Osteoblast (primary cell): ENCODE results near the gene KLHDC7B. TPM values are rescaled to one million over a fixed set of nuclear protein-coding genes. Genes with fewer than 3 reads are reported as not detected.
A peak's percentile ranks its signal among the peaks of the same experiment; 100 is the strongest.

Experiments used
- DNase-seq: peaks from one replicate; pipeline ENCODE4 v3.0.0; 2011; ENCODE audit warnings: low spot score, mixed read lengths; ENCODE audit not compliant: insufficient read length; ENCODE audit errors: missing footprints
- H2AFZ ChIP-seq: 2 replicates; pipeline ENCODE4 v1.6.0; 2011; ENCODE audit warnings: mild to moderate bottlenecking, low read length
- H3K27ac ChIP-seq: 2 replicates; pipeline ENCODE4 v1.5.1; 2011; ENCODE audit warnings: mild to moderate bottlenecking, low read depth, low read length, moderate library complexity
- H3K27me3 ChIP-seq: 2 replicates; pipeline ENCODE4 v1.6.0; 2012; ENCODE audit warnings: mild to moderate bottlenecking, control low read depth, inconsistent platforms, low read length, moderate library complexity; ENCODE audit not compliant: insufficient read depth
- H3K36me3 ChIP-seq: 2 replicates; pipeline ENCODE4 v1.5.1; 2011; ENCODE audit warnings: mild to moderate bottlenecking, low read length, control low read depth, moderate library complexity; ENCODE audit not compliant: insufficient read depth
- H3K4me1 ChIP-seq: 2 replicates; pipeline ENCODE4 v1.5.1; 2011; ENCODE audit warnings: mild to moderate bottlenecking, low read length, control low read depth, moderate library complexity; ENCODE audit not compliant: insufficient read depth
- H3K4me2 ChIP-seq: 2 replicates; pipeline ENCODE4 v1.6.0; 2011; ENCODE audit warnings: mild to moderate bottlenecking, low read length; ENCODE audit not compliant: insufficient read depth
- H3K4me3 ChIP-seq: fragments of 200-600 bp; sonication (generic); 3 replicates; pipeline ENCODE4 v1.5.1; 2012; ENCODE audit warnings: mild to moderate bottlenecking, low read length, inconsistent platforms; ENCODE audit not compliant: insufficient read depth
- H3K79me2 ChIP-seq: 2 replicates; pipeline ENCODE4 v1.6.0; 2012; ENCODE audit warnings: mild to moderate bottlenecking, low read length, control low read depth, inconsistent platforms; ENCODE audit not compliant: insufficient read depth
- H3K9me3 ChIP-seq: 2 replicates; pipeline ENCODE4 v1.5.1; 2011; ENCODE audit warnings: low read depth, low read length, control low read depth
- H4K20me1 ChIP-seq: 2 replicates; pipeline ENCODE4 v1.6.0; 2012; ENCODE audit warnings: mild to moderate bottlenecking, low read length, control low read depth; ENCODE audit not compliant: insufficient read depth
- CTCF ChIP-seq: IDR thresholded peaks from 2 replicates; pipeline ENCODE4 v1.5.1; 2011; ENCODE audit warnings: mild to moderate bottlenecking, low read depth, low read length, moderate library complexity; ENCODE audit errors: extremely low read depth
- total RNA-seq: library from RNA; depleted of rRNA; stranded (reverse); fragments of >200 nt; gene quantifications from 2 replicates; pipeline ENCODE4 v1.2.3, GENCODE V29; 2012

Gene KLHDC7B
- total RNA-seq, 1 donor, result 0.72 TPM

DNA sequence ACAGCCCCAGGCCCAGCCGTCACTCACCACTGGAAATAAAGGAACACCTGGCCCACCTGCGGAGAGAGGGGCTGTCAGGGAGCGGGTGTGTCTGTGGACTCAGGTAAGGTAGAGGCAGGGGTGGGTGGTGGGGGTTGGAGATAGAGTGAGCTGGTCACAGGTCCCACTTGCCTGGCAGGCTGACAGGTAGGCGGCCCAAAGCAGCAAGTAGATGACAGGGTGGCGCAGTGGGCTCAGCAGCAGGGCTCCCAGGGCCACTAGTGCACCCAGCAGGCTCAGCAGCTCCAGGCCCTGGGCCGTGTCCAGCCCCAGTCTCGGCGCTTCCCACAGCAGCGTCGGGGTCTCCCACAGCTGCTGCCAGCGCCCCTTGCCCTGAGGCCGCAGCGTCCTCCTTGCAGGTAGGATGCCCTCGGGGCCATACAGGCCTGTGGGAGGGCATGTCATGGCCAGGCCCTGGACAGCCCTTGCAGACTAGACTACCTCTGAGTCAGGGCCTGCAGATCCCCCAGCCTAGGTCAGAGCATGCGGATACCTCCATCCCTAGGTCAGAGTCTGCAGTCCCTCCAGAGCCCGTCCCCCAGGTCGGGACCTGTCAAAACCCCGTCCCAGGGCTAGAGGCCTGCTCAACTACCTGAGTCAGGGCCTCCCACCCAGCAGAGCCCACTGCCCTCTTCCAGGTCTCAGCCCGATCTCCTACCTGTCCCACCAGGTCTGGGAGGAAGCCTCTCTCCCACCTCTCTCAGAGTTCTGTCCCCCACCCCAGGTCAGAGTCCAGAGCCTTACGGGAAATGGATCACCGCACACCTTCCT is 38.9 kb upstream of the KLHDC7B start:
- Histone ChIP-seq H3K27ac (peak overlapping the region; percentile 72), H3K4me2 (peak overlapping the region; percentile 95), H2AFZ (peak overlapping the region; percentile 91), H3K36me3 (peaks cover 17% of the 10 kb centered on the region), H3K4me1 (peaks cover 13% of the 10 kb centered on the region), H3K4me3 (peak overlapping the region; percentile 99), H3K9me3 (no peaks in the 10 kb centered on the region), H3K27me3 (no peaks in the 10 kb centered on the region), H3K79me2 (peaks cover 50% of the 10 kb centered on the region), H4K20me1 (peaks cover 12% of the 10 kb centered on the region)
- peak; percentile 98 for DNase-seq
- no peak for TF ChIP-seq CTCF

GRCh38 chr22:50507421-50507990 is 38.2 kb upstream of the KLHDC7B start, which contains the start of gene LMF2:
TSS of gene LMF2 (minus strand) at chr22:50507702. CDS start at chr22:50507675, 27 bp downstream.
- H3K36me3 ChIP-seq, result peaks cover 16% of the 10 kb centered on the region

GRCh38 chr22:50507991-50508884 is 37.5 kb upstream of the KLHDC7B start, which contains the start of gene NCAPH2:
TSS of gene NCAPH2 (plus strand) at chr22:50508224. CDS start at chr22:50508338, 114 bp downstream.
- Histone ChIP-seq H2AFZ (peak within 1 kb of the TSS; percentile 95), H3K36me3 (peaks cover 9% of the 10 kb centered on the region), H3K4me1 (peaks cover 13% of the 10 kb centered on the region), H4K20me1 (peaks cover 9% of the 10 kb centered on the region), H3K27me3 (no peaks in the 10 kb centered on the region), H3K9me3 (no peaks in the 10 kb centered on the region), H3K4me2 (peak within 1 kb of the TSS; percentile 95), H3K79me2 (peaks cover 64% of the 10 kb centered on the region), H3K27ac (peak within 1 kb of the TSS; percentile 72), H3K4me3 (peak within 1 kb of the TSS; percentile 99)
- no peak for TF ChIP-seq CTCF
- peak; percentile 100 for DNase-seq

More at GRCh38 chr22:50507421-50507990, 38.2 kb upstream of the KLHDC7B start, which contains the start of gene LMF2:
- Histone ChIP-seq H3K27me3 (no peaks in the 10 kb centered on the region), H2AFZ (peak within 1 kb of the TSS; percentile 95), H3K4me3 (peak within 1 kb of the TSS; percentile 99), H4K20me1 (peaks cover 11% of the 10 kb centered on the region), H3K4me1 (peaks cover 13% of the 10 kb centered on the region), H3K79me2 (peaks cover 57% of the 10 kb centered on the region), H3K27ac (peak within 1 kb of the TSS; percentile 72), H3K4me2 (peak within 1 kb of the TSS; percentile 95), H3K9me3 (no peaks in the 10 kb centered on the region)
- no peak for TF ChIP-seq CTCF
- DNase-seq, result peak; percentile 100
